HG03460 (cell line): ENCODE data around the gene PIK3AP1.
"Not testable (repeated sequence)": the region's sequence is repeated elsewhere in the genome, so short reads cannot be mapped to it uniquely, and the experiment has no call there.

Experiments
- ATAC-seq: cut with Tn5 transposase; IDR thresholded peaks from one replicate; pipeline ENCODE4 v1.9.1; 2021; ENCODE audit not compliant: unreplicated experiment

Gene PIK3AP1, protein sequence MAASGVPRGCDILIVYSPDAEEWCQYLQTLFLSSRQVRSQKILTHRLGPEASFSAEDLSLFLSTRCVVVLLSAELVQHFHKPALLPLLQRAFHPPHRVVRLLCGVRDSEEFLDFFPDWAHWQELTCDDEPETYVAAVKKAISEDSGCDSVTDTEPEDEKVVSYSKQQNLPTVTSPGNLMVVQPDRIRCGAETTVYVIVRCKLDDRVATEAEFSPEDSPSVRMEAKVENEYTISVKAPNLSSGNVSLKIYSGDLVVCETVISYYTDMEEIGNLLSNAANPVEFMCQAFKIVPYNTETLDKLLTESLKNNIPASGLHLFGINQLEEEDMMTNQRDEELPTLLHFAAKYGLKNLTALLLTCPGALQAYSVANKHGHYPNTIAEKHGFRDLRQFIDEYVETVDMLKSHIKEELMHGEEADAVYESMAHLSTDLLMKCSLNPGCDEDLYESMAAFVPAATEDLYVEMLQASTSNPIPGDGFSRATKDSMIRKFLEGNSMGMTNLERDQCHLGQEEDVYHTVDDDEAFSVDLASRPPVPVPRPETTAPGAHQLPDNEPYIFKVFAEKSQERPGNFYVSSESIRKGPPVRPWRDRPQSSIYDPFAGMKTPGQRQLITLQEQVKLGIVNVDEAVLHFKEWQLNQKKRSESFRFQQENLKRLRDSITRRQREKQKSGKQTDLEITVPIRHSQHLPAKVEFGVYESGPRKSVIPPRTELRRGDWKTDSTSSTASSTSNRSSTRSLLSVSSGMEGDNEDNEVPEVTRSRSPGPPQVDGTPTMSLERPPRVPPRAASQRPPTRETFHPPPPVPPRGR

DNA sequence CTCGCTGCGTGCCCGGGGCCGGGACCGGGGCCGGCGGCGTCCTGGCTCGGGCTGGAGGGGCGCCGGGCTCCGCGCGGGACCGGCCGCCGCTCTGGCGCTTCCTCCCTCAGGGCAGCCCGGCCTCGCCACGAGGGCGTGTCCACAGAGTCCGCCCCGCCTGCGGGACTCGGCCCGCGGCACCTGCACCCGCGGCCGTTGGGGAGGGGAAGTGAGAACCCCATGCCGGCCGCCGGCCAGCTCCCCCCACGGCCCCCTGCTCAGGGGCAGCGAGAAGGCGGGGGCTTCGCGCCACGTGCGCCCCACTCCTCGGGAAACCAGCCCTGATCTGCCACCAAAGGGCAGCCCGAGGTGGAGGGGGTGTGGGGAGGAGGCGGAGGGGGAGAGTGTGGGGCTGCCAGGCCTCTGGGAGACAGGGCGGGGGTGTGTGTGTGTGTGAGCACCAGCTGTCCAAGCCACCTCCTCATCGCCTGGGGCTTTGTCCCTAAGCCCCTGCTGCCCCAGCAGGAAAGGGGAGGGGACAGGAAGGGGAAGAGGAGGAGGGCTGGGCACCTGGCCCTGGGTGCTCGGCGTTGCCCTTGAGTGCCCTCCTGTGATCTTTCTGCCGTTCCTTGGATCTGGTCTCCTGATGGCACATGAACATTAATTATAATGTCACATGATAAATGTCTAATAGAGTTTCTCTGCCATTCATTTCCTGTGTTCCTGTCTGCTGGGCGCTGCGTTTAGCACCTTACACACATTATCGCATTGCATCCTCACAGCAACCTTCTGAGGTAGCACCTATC is at the start of gene PIK3AP1:
Gene PIK3AP1 (minus strand): TSS at position 93 of the 785 bp plus-strand sequence. CDS start 120 bp downstream, outside the sequence.
- peak; percentile 62 for ATAC-seq

DNA sequence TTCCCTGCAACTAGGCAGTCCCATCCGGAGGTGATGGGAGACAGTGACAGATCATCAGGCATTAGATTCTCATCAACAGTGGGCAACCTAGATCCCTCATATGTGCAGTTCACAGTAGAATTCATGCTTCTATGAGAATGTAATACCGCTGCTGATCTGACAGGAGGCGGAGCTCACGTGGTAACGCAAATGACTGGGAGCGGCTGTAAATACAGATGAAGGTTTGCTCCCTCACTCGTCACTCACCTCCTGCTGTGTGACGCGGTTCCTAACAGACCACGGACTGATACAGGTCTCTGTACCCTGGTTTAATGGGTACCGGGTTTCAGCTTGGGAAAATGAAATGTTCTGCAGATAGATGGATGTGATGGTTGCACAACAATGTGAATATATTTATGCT is 47.8 kb upstream of the PIK3AP1 start:
- no peak for ATAC-seq

GRCh38 chr10:96767611-96768010 is 47.3 kb upstream of the PIK3AP1 start:
- ATAC-seq = no peak

- no peak for ATAC-seq
Measured at GRCh38 chr10:96765406-96766240, 45.3 kb upstream of the PIK3AP1 start.

GRCh38 chr10:96764425-96765060 is 44.2 kb upstream of the PIK3AP1 start:
- no peak for ATAC-seq

DNA sequence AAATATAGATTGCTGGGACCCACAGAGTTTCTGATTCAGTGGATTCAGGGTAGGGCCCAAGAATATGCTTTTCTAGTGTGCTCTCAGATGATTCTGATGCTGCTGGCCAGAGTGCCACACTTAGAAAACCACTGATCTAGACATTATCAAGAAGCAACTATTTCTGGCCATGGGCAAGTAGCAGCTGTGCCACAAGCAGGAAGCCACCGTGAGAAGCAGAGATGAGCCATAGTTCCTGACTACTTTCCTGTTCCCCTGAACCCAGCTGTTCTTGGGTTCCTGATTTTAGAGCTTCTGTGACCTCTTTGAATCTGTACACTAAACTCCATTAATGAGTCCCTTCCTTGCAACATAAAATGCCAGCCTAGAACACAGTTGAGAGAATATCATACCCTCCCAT is 38.1 kb upstream of the PIK3AP1 start:
- peak; percentile 93 for ATAC-seq

DNA sequence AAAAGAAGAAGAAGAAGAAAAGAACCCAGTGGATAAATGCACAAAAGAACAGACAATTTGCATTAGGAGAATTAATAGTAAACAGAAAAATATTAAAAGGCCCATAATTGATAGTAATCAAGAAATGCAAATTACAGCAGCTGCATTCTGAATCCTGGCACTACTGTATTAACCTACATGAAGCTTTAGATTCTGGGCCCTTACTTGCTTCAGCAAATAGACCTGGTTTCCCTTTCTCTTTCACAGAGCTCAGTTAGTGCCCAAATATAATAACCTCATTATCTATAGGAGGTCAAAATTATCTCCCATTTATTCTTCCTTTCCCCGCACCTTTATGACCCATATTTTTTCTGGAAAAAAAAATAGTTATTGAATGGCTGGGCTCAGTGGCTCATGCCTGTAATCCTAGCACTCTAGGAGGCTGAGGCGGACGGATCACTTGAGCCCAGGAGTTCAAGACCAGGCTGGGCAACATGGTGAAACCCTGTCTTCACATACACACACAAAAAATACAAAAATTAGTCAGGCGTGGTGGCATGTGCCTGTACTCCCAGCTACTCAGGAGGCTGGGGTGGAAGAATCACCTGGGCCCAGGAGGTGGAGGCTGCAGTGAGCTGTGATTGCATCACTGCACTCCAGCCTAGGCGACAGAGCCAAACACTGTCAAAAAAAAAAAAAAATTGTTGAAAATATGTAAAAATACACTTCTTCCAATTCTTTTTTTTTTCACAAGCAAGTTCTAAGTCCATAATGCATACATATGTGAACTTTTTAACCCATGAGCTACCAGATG is 36.0 kb upstream of the PIK3AP1 start:
- no peak for ATAC-seq

DNA sequence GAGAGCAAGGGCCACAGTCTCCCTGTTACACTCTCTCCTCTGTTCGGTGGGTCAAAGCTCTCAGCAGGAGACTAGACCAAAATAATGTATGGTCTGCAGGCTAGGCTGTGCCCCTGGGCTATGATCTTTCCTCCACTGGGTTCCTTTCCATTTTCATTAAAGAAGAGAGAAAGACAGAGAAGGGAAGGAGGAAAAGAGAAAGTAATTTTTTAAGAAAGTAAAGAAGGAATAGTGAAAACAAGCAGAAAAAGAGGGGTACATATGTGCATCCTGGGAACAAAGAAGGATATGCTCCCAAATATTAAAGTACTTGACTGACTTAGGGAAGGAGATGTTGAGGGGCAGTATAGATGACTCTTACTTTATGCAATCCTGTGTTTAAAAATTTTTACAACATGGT is 33.6 kb upstream of the PIK3AP1 start:
- no peak for ATAC-seq

DNA sequence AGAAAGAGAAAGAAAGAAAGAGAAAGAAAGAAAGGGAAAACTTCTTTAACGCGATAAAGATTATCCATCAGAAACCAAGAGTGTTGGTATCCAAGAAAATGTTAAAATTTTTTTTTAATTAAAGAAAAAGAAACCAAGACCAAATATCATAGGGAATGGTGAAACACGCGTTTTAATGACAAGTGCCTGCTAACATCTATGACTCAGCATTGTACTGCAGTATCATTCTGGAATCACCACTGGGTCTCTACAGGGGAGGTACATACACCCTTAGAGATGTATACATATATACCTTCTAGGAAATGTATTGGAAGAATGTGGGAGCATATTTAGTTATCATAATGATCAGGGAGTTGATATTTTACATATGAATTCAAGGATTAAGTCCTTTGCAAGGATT is 32.1 kb upstream of the PIK3AP1 start:
- ATAC-seq = no peak

GRCh38 chr10:96750316-96750715 is 30.0 kb upstream of the PIK3AP1 start:
- ATAC-seq = not testable (repeated sequence)

GRCh38 chr10:96747734-96748550 is 27.6 kb upstream of the PIK3AP1 start:
- peak; percentile 84 for ATAC-seq

DNA sequence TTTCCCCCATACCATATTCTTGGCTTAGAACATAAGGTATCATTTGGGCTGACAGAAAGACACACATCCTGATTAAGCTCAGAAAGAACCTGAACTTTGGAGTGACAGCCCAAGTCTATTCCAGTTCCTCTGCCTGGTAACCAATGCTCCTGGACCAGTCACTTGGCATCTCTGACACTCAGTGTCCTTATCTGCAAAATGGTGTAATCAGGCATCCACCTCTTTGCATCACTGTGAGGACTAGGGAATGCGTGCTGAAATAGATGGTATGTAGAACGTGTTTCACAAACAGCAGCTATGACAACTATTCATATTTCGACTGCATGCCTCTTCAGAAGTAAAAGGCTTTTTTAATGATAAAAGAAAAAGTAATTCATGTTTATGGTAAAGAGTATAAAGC is 26.2 kb upstream of the PIK3AP1 start:
- ATAC-seq = no peak

DNA sequence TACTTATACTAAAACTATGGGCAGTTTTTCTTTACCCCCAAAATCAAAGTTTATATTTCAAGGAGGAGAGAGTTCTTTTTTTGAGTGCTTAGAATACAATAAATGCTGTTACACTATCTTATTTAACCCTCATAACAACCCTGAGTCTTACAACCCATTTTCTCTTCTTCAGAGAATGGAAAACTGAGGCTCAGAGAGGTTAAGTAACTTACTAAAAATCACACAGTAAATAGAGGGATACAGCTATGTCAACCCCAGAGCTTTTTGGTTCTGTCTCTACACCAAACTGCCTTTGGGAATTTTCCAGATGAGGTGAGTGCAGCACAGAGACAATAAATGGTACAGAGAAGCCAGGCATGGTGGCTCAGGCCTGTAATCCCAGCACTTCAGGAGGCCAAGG is 25.6 kb upstream of the PIK3AP1 start:
- no peak for ATAC-seq

GRCh38 chr10:96743988-96744585 is 23.8 kb upstream of the PIK3AP1 start:
- no peak for ATAC-seq

GRCh38 chr10:96741557-96741956 is 21.2 kb upstream of the PIK3AP1 start:
- not testable (repeated sequence) for ATAC-seq

- ATAC-seq = no peak
Measured at GRCh38 chr10:96740579-96741281, 20.4 kb upstream of the PIK3AP1 start.

- ATAC-seq = no peak
Measured at GRCh38 chr10:96740141-96740540, 19.8 kb upstream of the PIK3AP1 start.
